ENCODE results near the gene AFAP1L2.

Gene AFAP1L2

GRCh38 chr10:114429581-114430335 is 25.5 kb upstream of the AFAP1L2 start:
- ATAC-seq (replicated peaks) = no peak
- no peaks in the 10 kb centered on the region for H3K4me1 Mint-ChIP-seq (ENCODE audit: low read depth in 2 of 2)

DNA sequence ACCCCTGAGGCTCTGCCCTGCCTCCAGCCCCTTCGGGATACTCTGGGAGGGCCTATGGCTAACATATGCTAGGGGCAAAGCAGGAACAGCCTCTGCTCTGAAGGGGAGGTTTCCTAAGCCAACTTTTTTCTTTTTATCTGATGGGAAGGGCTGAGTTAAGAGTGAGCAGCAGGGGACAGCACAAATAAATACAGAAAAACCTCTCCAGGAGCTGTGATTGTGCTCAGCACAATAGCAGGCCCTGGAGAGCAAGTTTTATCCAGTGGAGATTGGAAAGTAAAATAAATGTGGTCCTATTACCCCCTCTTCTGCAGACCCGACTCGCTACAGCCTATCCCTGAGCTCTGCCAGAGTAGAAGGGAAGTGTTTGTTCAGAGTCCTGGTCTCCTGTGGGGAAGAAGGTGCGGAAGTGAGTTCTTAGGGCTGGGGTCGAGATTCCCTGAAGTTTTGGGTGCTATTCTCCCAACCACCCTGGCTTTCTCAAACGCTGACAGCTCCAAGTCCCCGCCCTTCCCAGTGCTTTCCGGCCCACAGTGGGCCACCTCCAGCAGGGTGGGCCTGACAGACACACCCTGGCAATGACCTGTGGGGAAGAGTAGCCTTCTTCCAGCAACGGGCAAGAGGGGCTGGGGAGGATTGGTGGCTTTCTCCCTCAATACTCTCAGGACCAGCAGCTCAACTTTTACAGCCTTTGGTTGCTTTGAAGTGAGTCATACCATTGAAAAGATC is 23.0 kb upstream of the AFAP1L2 start:
- ATAC-seq (replicated peaks) (no peak), DNase-seq (no peak)
- Mint-ChIP-seq H3K27me3 (no peaks in the 10 kb centered on the region), H3K4me3 (no peak overlapping the region), H3K9me3 (no peaks in the 10 kb centered on the region), H3K27ac (no peak overlapping the region), H3K36me3 (ENCODE audit: insufficient read depth) (peaks cover 6% of the 10 kb centered on the region), H3K4me1 (ENCODE audit: low read depth in 2 of 2) (no peaks in the 10 kb centered on the region)

More at GRCh38 chr10:114429581-114430335, 25.5 kb upstream of the AFAP1L2 start:
- H3K36me3 Mint-ChIP-seq (ENCODE audit: insufficient read depth) = peaks cover 11% of the 10 kb centered on the region
- H3K9me3 Mint-ChIP-seq = no peaks in the 10 kb centered on the region
- H3K4me3 Mint-ChIP-seq = no peak overlapping the region
- no peak for DNase-seq
- H3K27me3 Mint-ChIP-seq = no peaks in the 10 kb centered on the region
- H3K27ac Mint-ChIP-seq = peak overlapping the region in 1 of 2 donors; percentile 66

- Mint-ChIP-seq H3K9me3 (no peaks in the 10 kb centered on the region), H3K4me1 (ENCODE audit: low read depth in 2 of 2) (no peaks in the 10 kb centered on the region), H3K36me3 (ENCODE audit: insufficient read depth) (peaks cover 6% of the 10 kb centered on the region), H3K4me3 (no peak overlapping the region), H3K27ac (no peak overlapping the region), H3K27me3 (no peaks in the 10 kb centered on the region)
- no peak for ATAC-seq (replicated peaks)
- no peak for DNase-seq
Observed at GRCh38 chr10:114426476-114426875, 22.2 kb upstream of the AFAP1L2 start.

DNA sequence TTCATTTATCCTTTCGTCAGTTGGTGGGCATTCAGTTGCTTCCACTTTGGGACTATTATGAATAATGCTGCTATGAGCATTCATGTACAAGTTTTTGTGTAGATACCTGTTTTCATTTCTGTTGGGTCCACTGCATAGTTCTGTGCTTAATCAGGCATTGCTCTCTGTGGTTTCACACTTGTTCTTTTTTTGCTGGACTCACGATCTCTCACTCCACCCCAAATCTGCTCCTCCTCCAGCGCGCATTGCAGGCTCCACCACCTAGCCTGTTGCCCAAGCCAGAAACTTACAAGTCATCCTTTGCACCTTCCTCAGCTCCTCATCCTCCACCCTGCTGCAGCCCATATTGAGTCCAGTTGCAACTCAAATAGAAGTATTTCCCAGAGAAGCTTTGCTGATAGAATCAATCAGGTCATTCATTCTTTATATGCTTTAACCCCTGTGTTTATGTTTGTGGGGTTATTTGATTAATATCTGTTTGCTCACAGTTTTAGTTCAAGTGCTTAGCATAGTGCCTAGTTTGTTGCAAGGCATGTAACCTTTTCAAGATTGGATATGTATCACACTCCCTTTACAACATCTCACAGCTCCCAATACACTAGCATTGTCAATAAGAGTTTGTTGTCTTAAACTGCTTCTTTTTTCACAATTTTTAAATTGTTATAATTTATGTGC is 16.6 kb upstream of the AFAP1L2 start:
- DNase-seq (no peak), ATAC-seq (replicated peaks) (no peak)

GRCh38 chr10:114418109-114418508 is 13.8 kb upstream of the AFAP1L2 start:
- ATAC-seq (replicated peaks) (no peak), DNase-seq (no peak)
- H3K9me3 Mint-ChIP-seq = no peaks in the 10 kb centered on the region
- no peak overlapping the region for H3K4me3 Mint-ChIP-seq
- no peaks in the 10 kb centered on the region for H3K4me1 Mint-ChIP-seq (ENCODE audit: low read depth in 2 of 2)
- peaks cover 30 to 49% of the 10 kb centered on the region in 2 donors for H3K27me3 Mint-ChIP-seq
- no peak overlapping the region for H3K27ac Mint-ChIP-seq
- no peaks in the 10 kb centered on the region for H3K36me3 Mint-ChIP-seq (ENCODE audit: insufficient read depth)

More for the DNA sequence above, 16.6 kb upstream of the AFAP1L2 start:
- no peak overlapping the region for H3K27ac Mint-ChIP-seq
- no peaks in the 10 kb centered on the region for H3K36me3 Mint-ChIP-seq (ENCODE audit: insufficient read depth)
- no peaks in the 10 kb centered on the region for H3K9me3 Mint-ChIP-seq
- peaks cover 23 to 34% of the 10 kb centered on the region in 2 donors for H3K27me3 Mint-ChIP-seq
- H3K4me1 Mint-ChIP-seq (ENCODE audit: low read depth in 2 of 2) = no peaks in the 10 kb centered on the region
- no peak overlapping the region for H3K4me3 Mint-ChIP-seq

DNA sequence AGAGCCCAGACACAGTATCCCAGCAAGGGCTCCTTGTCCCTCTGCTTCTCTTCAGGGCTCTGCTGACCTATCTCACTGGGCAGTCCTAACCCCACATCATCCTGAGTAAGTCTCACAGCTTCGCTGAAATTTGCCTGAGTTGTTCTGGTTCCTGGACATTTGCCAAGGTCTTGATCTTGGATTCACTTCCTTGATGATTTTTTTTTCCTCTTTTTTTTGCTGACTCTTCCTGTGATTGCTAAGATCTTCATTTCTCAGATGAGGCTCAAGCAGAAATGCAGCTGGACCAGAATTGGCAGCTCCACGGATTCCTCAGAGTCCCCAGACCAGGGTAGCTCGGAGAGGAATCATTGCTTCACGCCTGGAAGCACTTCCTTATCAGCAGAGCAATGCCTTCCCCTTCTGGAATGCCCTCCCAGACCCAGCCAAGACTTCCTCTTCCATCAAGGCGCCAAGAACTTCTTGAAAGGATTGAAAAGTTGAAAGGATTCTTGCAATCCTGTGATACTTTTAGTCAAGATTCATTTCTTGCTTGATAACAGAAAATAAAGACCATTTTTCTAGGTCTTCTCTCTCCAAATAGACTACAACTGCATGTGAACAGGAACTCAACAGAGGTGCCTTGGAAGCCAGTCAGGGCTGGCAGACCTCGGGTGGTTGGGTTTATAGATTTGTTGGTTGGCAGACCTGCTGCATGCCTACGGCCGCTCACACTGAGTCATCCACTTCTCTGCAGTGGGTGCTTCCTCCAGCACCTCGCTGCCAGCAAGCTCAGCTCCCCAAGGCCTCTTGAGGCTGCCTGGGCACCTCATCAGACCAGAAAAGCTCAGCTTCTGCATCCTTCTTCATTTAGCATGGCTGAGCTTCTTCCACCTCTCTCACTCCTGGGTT is 8.8 kb upstream of the AFAP1L2 start:
- Mint-ChIP-seq H3K4me3 (no peak overlapping the region), H3K27ac (no peak overlapping the region), H3K36me3 (ENCODE audit: insufficient read depth) (peaks cover 4% of the 10 kb centered on the region), H3K9me3 (no peaks in the 10 kb centered on the region), H3K27me3 (peaks cover 36 to 65% of the 10 kb centered on the region in 2 donors), H3K4me1 (ENCODE audit: low read depth in 2 of 2) (no peaks in the 10 kb centered on the region)
- ATAC-seq (replicated peaks) (no peak), DNase-seq (no peak)

DNA sequence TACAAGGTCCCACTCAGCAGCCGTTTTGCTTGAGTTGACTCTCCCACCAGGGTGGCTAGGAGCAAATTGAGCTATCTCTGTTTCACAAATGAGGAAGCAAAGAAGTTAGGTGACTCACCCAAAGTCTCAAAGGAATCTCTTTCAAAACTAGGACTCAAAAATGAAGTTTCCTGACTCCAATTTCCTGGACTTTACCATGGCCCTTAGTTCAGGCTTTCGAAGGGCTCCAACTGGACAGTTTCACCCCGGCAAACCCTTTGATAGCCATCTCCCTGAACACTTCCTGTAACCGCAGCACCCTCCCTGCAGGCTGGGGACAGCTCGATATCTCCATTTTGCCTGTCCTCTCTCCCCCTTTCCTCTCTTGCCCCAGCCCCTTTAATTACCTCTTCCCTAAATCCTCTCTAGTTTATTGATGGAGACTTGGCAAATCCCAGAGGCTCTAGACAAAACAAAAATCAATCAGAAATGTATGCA is 4.7 kb upstream of the AFAP1L2 start:
- no peak overlapping the region for H3K4me3 Mint-ChIP-seq
- no peak overlapping the region for H3K27ac Mint-ChIP-seq
- peaks cover 4% of the 10 kb centered on the region for H3K36me3 Mint-ChIP-seq (ENCODE audit: insufficient read depth)
- H3K4me1 Mint-ChIP-seq (ENCODE audit: low read depth in 2 of 2) = peaks cover 0 to 3% of the 10 kb centered on the region in 2 donors
- DNase-seq (no peak), ATAC-seq (replicated peaks) (no peak)
- peaks cover 43 to 75% of the 10 kb centered on the region in 2 donors for H3K27me3 Mint-ChIP-seq
- no peaks in the 10 kb centered on the region for H3K9me3 Mint-ChIP-seq

- Mint-ChIP-seq H3K27ac (no peak overlapping the region), H3K9me3 (no peaks in the 10 kb centered on the region), H3K36me3 (ENCODE audit: insufficient read depth) (peaks cover 4% of the 10 kb centered on the region), H3K27me3 (peaks cover 40 to 75% of the 10 kb centered on the region in 2 donors), H3K4me3 (no peak overlapping the region), H3K4me1 (ENCODE audit: low read depth in 2 of 2) (peaks cover 0 to 3% of the 10 kb centered on the region in 2 donors)
- no peak for DNase-seq
- ATAC-seq (replicated peaks) = no peak
Observed at GRCh38 chr10:114408112-114408967, 4.0 kb upstream of the AFAP1L2 start.

GRCh38 chr10:114406455-114406854 is 2.2 kb upstream of the AFAP1L2 start:
- DNase-seq = no peak
- H3K9me3 Mint-ChIP-seq = no peaks in the 10 kb centered on the region
- peaks cover 4% of the 10 kb centered on the region for H3K36me3 Mint-ChIP-seq (ENCODE audit: insufficient read depth)
- H3K27ac Mint-ChIP-seq = no peak overlapping the region
- peaks cover 0 to 6% of the 10 kb centered on the region in 2 donors for H3K4me1 Mint-ChIP-seq (ENCODE audit: low read depth in 2 of 2)
- peaks cover 50 to 85% of the 10 kb centered on the region in 2 donors for H3K27me3 Mint-ChIP-seq
- no peak overlapping the region for H3K4me3 Mint-ChIP-seq
- ATAC-seq (replicated peaks) = no peak

DNA sequence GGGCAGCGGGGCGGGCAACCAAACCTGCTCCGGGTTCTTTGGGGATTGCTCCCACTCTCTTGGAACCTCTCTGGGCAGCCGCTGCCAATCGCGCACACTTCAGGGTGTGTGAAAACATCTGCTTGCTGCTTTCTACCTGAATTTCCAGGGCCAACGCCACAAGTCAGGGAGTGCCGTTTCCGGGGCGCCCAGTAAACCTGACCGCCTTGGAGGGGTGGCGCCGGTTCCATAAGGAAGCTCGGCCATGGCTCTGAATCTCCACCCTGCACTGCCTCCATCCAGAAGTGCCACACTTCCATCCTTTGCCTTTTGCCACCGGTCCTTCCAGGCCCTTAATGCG is 679 bp upstream of the AFAP1L2 start:
- DNase-seq (no peak), ATAC-seq (replicated peaks) (no peak)
- H3K27ac Mint-ChIP-seq = no peak overlapping the region
- peaks cover 4% of the 10 kb centered on the region for H3K36me3 Mint-ChIP-seq (ENCODE audit: insufficient read depth)
- peaks cover 65 to 96% of the 10 kb centered on the region in 2 donors for H3K27me3 Mint-ChIP-seq
- no peaks in the 10 kb centered on the region for H3K9me3 Mint-ChIP-seq
- peaks cover 0 to 6% of the 10 kb centered on the region in 2 donors for H3K4me1 Mint-ChIP-seq (ENCODE audit: low read depth in 2 of 2)
- H3K4me3 Mint-ChIP-seq = peak overlapping the region in 1 of 2 donors; percentile 59

DNA sequence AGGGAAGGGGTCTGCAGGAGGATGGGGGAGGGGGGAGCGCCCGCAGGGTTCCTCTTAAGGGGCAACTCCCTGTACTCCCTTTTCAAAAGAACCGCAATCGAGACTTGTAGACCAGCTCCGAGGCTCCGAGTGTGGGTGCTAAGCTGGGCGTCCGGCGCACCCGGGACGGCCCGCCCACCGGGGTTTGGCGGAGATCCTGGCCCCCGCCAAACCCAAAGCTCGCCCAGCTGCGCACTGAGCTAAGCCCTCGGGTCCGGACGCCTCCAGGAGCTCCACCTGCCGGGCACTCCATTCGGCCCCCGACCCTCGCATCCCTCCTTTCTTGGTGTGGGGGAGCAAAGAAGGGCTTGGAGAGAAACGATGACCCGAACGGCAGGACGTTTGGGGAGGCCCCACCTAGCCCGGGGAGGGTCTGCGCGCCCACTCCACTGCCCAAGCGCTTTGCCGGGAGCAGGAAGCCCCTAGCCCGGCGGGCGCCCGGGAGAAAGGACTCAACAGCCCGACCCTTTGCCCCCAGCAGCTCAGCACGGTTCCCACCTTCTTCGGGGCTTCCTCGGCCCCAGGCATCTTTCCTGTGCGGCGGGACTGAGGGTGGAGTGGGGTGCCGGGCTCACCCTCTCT is 651 bp downstream of the AFAP1L2 start:
- no peaks in the 10 kb centered on the region for H3K9me3 Mint-ChIP-seq
- DNase-seq (no peak), ATAC-seq (replicated peaks) (no peak)

More for the DNA sequence above, 651 bp downstream of the AFAP1L2 start:
- Mint-ChIP-seq H3K27ac (no peak overlapping the region), H3K4me1 (ENCODE audit: low read depth in 2 of 2) (peaks cover 0 to 6% of the 10 kb centered on the region in 2 donors), H3K36me3 (ENCODE audit: insufficient read depth) (no peaks in the 10 kb centered on the region), H3K27me3 (peaks cover 68 to 96% of the 10 kb centered on the region in 2 donors), H3K4me3 (peak overlapping the region in 1 of 2 donors; percentile 36)
